Activated CD8-positive, alpha-beta memory T cell treated with anti-CD3 and anti-CD28 coated beads, Interleukin-2, amount 10 ng/mL, durations not matched to agents 7 days and 5 days (primary cell): ENCODE data around the gene SH3TC1. TPM values are rescaled to one million over a fixed set of nuclear protein-coding genes. Genes with fewer than 3 reads are reported as not detected.

Experiments used
- ATAC-seq: fragments of 150-1000 bp; cut with Tn5 transposase; one replicate; pipeline ENCODE4 v1.10.0; 2021; ENCODE audit warnings: moderate library complexity
- CTCF ChIA-PET: fragments of 350-600 bp; sonication (Branson Sonifier 250); formaldehyde crosslinking; loops from one replicate; lab custom pipeline; 2021; ENCODE audit warnings: antibody characterized with exemption; lab: Charles Lee
- DNase-seq: peaks from one replicate; pipeline ENCODE4 v3.0.0-alpha.2; 2020
- H3K27ac Mint-ChIP-seq: one replicate; pipeline ENCODE4 v1.8.0; 2021; ENCODE audit warnings: mild to moderate bottlenecking, mixed read lengths
- H3K27me3 Mint-ChIP-seq: one replicate; pipeline ENCODE4 v1.8.0; 2021; ENCODE audit warnings: mixed read lengths
- H3K36me3 Mint-ChIP-seq: one replicate; pipeline ENCODE4 v1.8.0; 2021; ENCODE audit warnings: mild to moderate bottlenecking, mixed read lengths
- H3K4me1 Mint-ChIP-seq: one replicate; pipeline ENCODE4 v1.8.0; 2021; ENCODE audit warnings: mixed read lengths
- H3K4me3 Mint-ChIP-seq: one replicate; pipeline ENCODE4 v1.8.0; 2021; ENCODE audit warnings: mild to moderate bottlenecking, moderate library complexity, mixed read lengths
- H3K9me3 Mint-ChIP-seq: one replicate; pipeline ENCODE4 v1.8.0; 2022; ENCODE audit warnings: low read depth, mixed read lengths
- total RNA-seq, 2 experiments: library from RNA; stranded (reverse); gene quantifications; one replicate each; pipeline ENCODE4 v1.2.3, GENCODE V29; 2021

The SH3TC1 gene
- total RNA-seq, 2 experiments from 2014 or later, result 6.0 to 10.7 TPM

- ATAC-seq (no peak), DNase-seq (peak; percentile 46)
- Mint-ChIP-seq H3K36me3 (no peaks in the 10 kb centered on the region), H3K27me3 (peaks cover 9% of the 10 kb centered on the region), H3K27ac (no peak overlapping the region), H3K4me3 (no peak overlapping the region), H3K4me1 (peaks cover 4% of the 10 kb centered on the region), H3K9me3 (no peaks in the 10 kb centered on the region)
- CTCF ChIA-PET, result interaction anchor here (1.0 kb wide), 1 partner anchor 20 kb away, joined by 3 read pairs; no protein-coding TSS in a partner anchor
These were observed 62.9 kb downstream of the SH3TC1 start for GRCh38 chr4:8261851-8262535.

GRCh38 chr4:8262637-8263322, 63.7 kb downstream of the SH3TC1 start:
- no peaks in the 10 kb centered on the region for H3K36me3 Mint-ChIP-seq
- peaks cover 9% of the 10 kb centered on the region for H3K27me3 Mint-ChIP-seq
- peaks cover 4% of the 10 kb centered on the region for H3K4me1 Mint-ChIP-seq
- no peak overlapping the region for H3K27ac Mint-ChIP-seq
- no peak overlapping the region for H3K4me3 Mint-ChIP-seq
- no peaks in the 10 kb centered on the region for H3K9me3 Mint-ChIP-seq
- DNase-seq (no peak), ATAC-seq (no peak)
- CTCF ChIA-PET, result no interaction called here

GRCh38 chr4:8263397-8263796, 64.3 kb downstream of the SH3TC1 start:
- Mint-ChIP-seq H3K4me3 (no peak overlapping the region), H3K27me3 (peaks cover 11% of the 10 kb centered on the region), H3K27ac (no peak overlapping the region), H3K4me1 (peaks cover 4% of the 10 kb centered on the region), H3K36me3 (no peaks in the 10 kb centered on the region), H3K9me3 (no peaks in the 10 kb centered on the region)
- ATAC-seq, result no peak
- DNase-seq, result no peak
- CTCF ChIA-PET, result no interaction called here

- ATAC-seq (no peak), DNase-seq (no peak)
- Mint-ChIP-seq H3K4me3 (no peak overlapping the region), H3K4me1 (peaks cover 4% of the 10 kb centered on the region), H3K27ac (no peak overlapping the region), H3K9me3 (no peaks in the 10 kb centered on the region), H3K36me3 (no peaks in the 10 kb centered on the region), H3K27me3 (peaks cover 18% of the 10 kb centered on the region)
- CTCF ChIA-PET, result no interaction called here
These were observed 65.0 kb downstream of the SH3TC1 start for GRCh38 chr4:8264106-8264505.

- peaks cover 5% of the 10 kb centered on the region for H3K4me1 Mint-ChIP-seq
- DNase-seq, result no peak
- ATAC-seq, result no peak
- no peak overlapping the region for H3K4me3 Mint-ChIP-seq
- no peak overlapping the region for H3K27ac Mint-ChIP-seq
- peaks cover 21% of the 10 kb centered on the region for H3K27me3 Mint-ChIP-seq
- no peaks in the 10 kb centered on the region for H3K9me3 Mint-ChIP-seq
- CTCF ChIA-PET, result no interaction called here
- H3K36me3 Mint-ChIP-seq, result no peaks in the 10 kb centered on the region
These were observed 66.3 kb downstream of the SH3TC1 start for GRCh38 chr4:8265171-8265929.

GRCh38 chr4:8266088-8266487, 67.0 kb downstream of the SH3TC1 start:
- ATAC-seq (no peak), DNase-seq (no peak)
- H3K4me1 Mint-ChIP-seq, result peaks cover 5% of the 10 kb centered on the region
- CTCF ChIA-PET, result interaction anchor here (1.2 to 2.4 kb wide), 2 partner anchors 136 to 311 kb away, joined by 3 to 12 read pairs; no protein-coding TSS in a partner anchor
- peaks cover 29% of the 10 kb centered on the region for H3K27me3 Mint-ChIP-seq
- no peaks in the 10 kb centered on the region for H3K9me3 Mint-ChIP-seq
- H3K27ac Mint-ChIP-seq, result no peak overlapping the region
- no peak overlapping the region for H3K4me3 Mint-ChIP-seq
- H3K36me3 Mint-ChIP-seq, result no peaks in the 10 kb centered on the region

- H3K9me3 Mint-ChIP-seq, result no peaks in the 10 kb centered on the region
- CTCF ChIA-PET, result interaction anchor here (0.8 to 2.4 kb wide), 6 partner anchors 24 to 651 kb away, joined by 3 to 12 read pairs (median 4); no protein-coding TSS in a partner anchor
- ATAC-seq (no peak), DNase-seq (no peak)
- H3K4me1 Mint-ChIP-seq, result peaks cover 4% of the 10 kb centered on the region
- H3K27ac Mint-ChIP-seq, result no peak overlapping the region
- peaks cover 31% of the 10 kb centered on the region for H3K27me3 Mint-ChIP-seq
- no peaks in the 10 kb centered on the region for H3K36me3 Mint-ChIP-seq
- no peak overlapping the region for H3K4me3 Mint-ChIP-seq
These were observed 67.4 kb downstream of the SH3TC1 start for GRCh38 chr4:8266508-8266907.

- no peak overlapping the region for H3K4me3 Mint-ChIP-seq
- H3K27ac Mint-ChIP-seq, result no peak overlapping the region
- no peaks in the 10 kb centered on the region for H3K36me3 Mint-ChIP-seq
- peaks cover 1% of the 10 kb centered on the region for H3K4me1 Mint-ChIP-seq
- CTCF ChIA-PET, result interaction anchor here (0.8 to 2.4 kb wide), 7 partner anchors 23 to 651 kb away, joined by 3 to 12 read pairs (median 3); no protein-coding TSS in a partner anchor
- ATAC-seq, result peak; percentile 59
- DNase-seq, result peak; percentile 53
- peaks cover 33% of the 10 kb centered on the region for H3K27me3 Mint-ChIP-seq
- H3K9me3 Mint-ChIP-seq, result no peaks in the 10 kb centered on the region
These were observed 68.0 kb downstream of the SH3TC1 start for GRCh38 chr4:8267077-8267476.

- H3K4me1 Mint-ChIP-seq, result peaks cover 1% of the 10 kb centered on the region
- ATAC-seq, result no peak
- H3K27me3 Mint-ChIP-seq, result peaks cover 33% of the 10 kb centered on the region
- no peak overlapping the region for H3K27ac Mint-ChIP-seq
- CTCF ChIA-PET, result interaction anchor here (1.6 to 2.4 kb wide), 2 partner anchors 26 to 134 kb away, joined by 3 to 12 read pairs; no protein-coding TSS in a partner anchor
- H3K4me3 Mint-ChIP-seq, result no peak overlapping the region
- H3K36me3 Mint-ChIP-seq, result no peaks in the 10 kb centered on the region
- no peak for DNase-seq
- H3K9me3 Mint-ChIP-seq, result no peaks in the 10 kb centered on the region
These were observed 69.1 kb downstream of the SH3TC1 start for GRCh38 chr4:8268211-8268610.

- H3K4me1 Mint-ChIP-seq, result peaks cover 1% of the 10 kb centered on the region
- no peak for DNase-seq
- H3K36me3 Mint-ChIP-seq, result no peaks in the 10 kb centered on the region
- no peak overlapping the region for H3K4me3 Mint-ChIP-seq
- CTCF ChIA-PET, result no interaction called here
- H3K27ac Mint-ChIP-seq, result no peak overlapping the region
- peaks cover 28% of the 10 kb centered on the region for H3K27me3 Mint-ChIP-seq
- no peaks in the 10 kb centered on the region for H3K9me3 Mint-ChIP-seq
- no peak for ATAC-seq
These were observed 69.9 kb downstream of the SH3TC1 start for GRCh38 chr4:8268901-8269534.

- no peaks in the 10 kb centered on the region for H3K9me3 Mint-ChIP-seq
- no peaks in the 10 kb centered on the region for H3K36me3 Mint-ChIP-seq
- H3K27me3 Mint-ChIP-seq, result peaks cover 28% of the 10 kb centered on the region
- no peak within 1 kb of the TSS for H3K27ac Mint-ChIP-seq
- H3K4me1 Mint-ChIP-seq, result peaks cover 1% of the 10 kb centered on the region
- no peak for DNase-seq
- ATAC-seq, result no peak
- no peak within 1 kb of the TSS for H3K4me3 Mint-ChIP-seq
- CTCF ChIA-PET, result no interaction called here
These were observed 70.7 kb downstream of the SH3TC1 start, which contains the start of gene HTRA3 for GRCh38 chr4:8269535-8270417. HTRA3 (plus strand) TSS chr4:8269754; CDS start chr4:8269969, 215 bp downstream.

- no peak overlapping the region for H3K27ac Mint-ChIP-seq
- no peaks in the 10 kb centered on the region for H3K9me3 Mint-ChIP-seq
- H3K4me1 Mint-ChIP-seq, result peaks cover 1% of the 10 kb centered on the region
- no peaks in the 10 kb centered on the region for H3K36me3 Mint-ChIP-seq
- H3K4me3 Mint-ChIP-seq, result no peak overlapping the region
- H3K27me3 Mint-ChIP-seq, result peaks cover 28% of the 10 kb centered on the region
- no peak for ATAC-seq
- no peak for DNase-seq
- CTCF ChIA-PET, result no interaction called here
These were observed 71.3 kb downstream of the SH3TC1 start for GRCh38 chr4:8270418-8270771.
